Measurements from ENCODE around the gene BACE1.

Gene BACE1

DNA sequence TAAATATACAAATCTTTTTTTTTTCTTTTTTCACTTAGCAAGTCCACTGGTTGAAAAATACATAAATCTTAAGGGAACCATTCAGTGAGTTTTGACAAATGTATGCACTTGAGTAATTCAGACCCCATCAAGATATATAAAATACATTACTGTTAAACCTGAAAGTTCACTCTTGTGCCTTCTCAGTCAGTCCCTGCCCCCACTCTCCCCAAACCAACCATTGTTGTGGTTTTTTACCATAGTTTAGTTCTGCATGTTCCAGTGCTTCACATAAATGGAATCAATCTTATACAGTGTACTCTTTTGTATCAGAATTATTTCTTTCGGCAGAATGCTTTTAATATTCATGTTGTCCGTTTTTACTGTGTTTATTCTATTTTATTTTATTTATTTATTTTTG, 57.5 kb downstream of the BACE1 start:
- no peaks in the 10 kb centered on the region for H3K4me1 ChIP-seq
- no peak overlapping the region for H3K4me3 ChIP-seq
- no peak overlapping the region for H3K9ac ChIP-seq
- H3K27me3 ChIP-seq, result no peaks in the 10 kb centered on the region
- H4K20me1 ChIP-seq, result no peaks in the 10 kb centered on the region
- no peaks in the 10 kb centered on the region for H3K9me3 ChIP-seq
- H3K27ac ChIP-seq, result no peak overlapping the region
- H3K36me3 ChIP-seq, result peaks cover 35% of the 10 kb centered on the region
- TF ChIP-seq Cebpa-rat (IDR thresholded peaks at IDR 0.05), result no peak
- no peak overlapping the region for H3K4me2 ChIP-seq

DNA sequence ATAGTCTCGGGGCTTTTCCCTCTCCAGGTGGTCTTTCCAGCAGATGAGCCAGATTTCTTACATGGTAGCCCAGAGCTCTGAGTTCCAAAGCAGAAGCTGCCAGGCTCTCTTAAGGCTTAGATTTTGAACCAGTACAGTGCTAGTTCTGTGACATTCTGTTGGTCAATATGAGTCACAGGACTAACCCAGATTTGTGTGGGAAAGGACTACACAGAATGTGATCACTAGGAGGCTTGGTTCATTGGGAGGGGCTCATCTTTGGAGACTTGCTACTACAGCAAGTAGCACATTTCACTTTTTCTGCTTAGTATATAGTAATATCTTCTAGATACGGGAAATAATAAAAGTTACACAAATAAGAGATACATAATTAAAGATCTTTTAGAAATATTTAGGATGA, 59.5 kb downstream of the BACE1 start:
- H3K4me1 ChIP-seq, result no peaks in the 10 kb centered on the region
- no peak overlapping the region for H3K27ac ChIP-seq
- peaks cover 35% of the 10 kb centered on the region for H3K36me3 ChIP-seq
- no peaks in the 10 kb centered on the region for H3K9me3 ChIP-seq
- H3K9ac ChIP-seq, result no peak overlapping the region
- H3K4me3 ChIP-seq, result no peak overlapping the region
- TF ChIP-seq Cebpa-rat (IDR thresholded peaks at IDR 0.05), result no peak
- no peaks in the 10 kb centered on the region for H3K27me3 ChIP-seq
- no peaks in the 10 kb centered on the region for H4K20me1 ChIP-seq
- H3K4me2 ChIP-seq, result no peak overlapping the region

DNA sequence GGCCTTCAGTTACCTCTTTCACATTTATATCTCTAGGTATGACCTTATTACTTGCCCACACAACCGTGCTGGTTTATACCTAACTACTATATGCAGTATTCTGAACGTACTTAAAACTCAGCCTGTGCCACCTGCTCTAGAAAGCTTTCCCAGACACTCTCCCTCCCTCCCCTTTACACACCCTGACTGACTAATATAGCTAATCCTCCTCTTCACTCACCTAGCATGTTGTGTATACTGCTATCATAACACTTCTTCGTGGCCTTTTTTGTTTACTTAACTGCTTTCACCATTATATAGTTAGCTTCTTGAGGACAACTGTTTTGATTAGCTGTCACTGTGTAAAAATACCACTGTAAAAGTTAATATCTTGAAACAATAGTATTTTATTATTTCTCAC, 60.1 kb downstream of the BACE1 start:
- Histone ChIP-seq H3K4me3 (no peak overlapping the region), H4K20me1 (no peaks in the 10 kb centered on the region), H3K4me1 (no peaks in the 10 kb centered on the region), H3K9ac (no peak overlapping the region), H3K36me3 (peaks cover 29% of the 10 kb centered on the region), H3K27me3 (no peaks in the 10 kb centered on the region), H3K4me2 (no peak overlapping the region), H3K27ac (no peak overlapping the region), H3K9me3 (no peaks in the 10 kb centered on the region)
- no peak for TF ChIP-seq Cebpa-rat (IDR thresholded peaks at IDR 0.05)

DNA sequence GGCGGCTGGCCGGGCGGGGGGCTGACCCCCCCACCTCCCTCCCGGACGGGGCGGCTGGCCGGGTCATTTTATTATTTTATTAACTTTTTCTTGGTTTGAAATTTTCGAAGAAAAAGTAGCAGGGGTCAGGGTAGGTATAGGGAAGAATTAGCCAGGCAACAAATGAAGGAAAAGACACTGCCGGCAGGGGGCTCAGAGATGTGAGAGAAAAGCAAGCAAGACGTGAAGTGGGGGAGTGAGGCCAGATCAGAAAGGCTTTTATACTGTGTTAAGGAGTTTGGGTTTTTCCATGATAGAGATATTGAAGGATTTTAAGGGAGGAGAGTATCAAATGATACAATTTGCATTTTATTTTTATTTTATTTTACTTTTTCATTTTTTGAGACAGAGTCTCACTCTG, 64.5 kb downstream of the BACE1 start:
- Histone ChIP-seq H3K9me3 (no peaks in the 10 kb centered on the region), H3K4me1 (no peaks in the 10 kb centered on the region), H4K20me1 (no peaks in the 10 kb centered on the region), H3K4me3 (no peak overlapping the region), H3K27ac (no peak overlapping the region), H3K36me3 (peaks cover 61% of the 10 kb centered on the region), H3K27me3 (no peaks in the 10 kb centered on the region), H3K9ac (no peak overlapping the region), H3K4me2 (no peak overlapping the region)
- no peak for TF ChIP-seq Cebpa-rat (IDR thresholded peaks at IDR 0.05)

DNA sequence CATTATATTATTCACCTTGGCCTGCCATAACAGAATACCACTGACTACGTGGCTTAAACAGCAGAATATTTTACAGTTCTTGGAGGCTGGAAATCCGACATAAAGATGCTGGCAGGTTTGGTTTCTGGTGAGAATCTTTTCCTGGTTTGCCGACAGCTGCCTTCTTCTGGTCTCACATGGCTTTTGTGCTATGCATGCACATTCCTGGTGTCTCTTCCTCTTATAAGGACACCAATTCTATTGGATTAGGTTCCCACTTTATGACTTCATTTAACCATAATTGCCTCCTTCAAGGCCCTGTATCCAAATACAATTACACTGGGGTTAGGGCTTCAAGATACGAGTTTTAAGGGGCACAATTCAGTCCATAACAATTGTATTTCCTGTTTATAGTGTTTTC, 66.5 kb downstream of the BACE1 start:
- H3K36me3 ChIP-seq, result peaks cover 80% of the 10 kb centered on the region
- no peak for TF ChIP-seq Cebpa-rat (IDR thresholded peaks at IDR 0.05)

DNA sequence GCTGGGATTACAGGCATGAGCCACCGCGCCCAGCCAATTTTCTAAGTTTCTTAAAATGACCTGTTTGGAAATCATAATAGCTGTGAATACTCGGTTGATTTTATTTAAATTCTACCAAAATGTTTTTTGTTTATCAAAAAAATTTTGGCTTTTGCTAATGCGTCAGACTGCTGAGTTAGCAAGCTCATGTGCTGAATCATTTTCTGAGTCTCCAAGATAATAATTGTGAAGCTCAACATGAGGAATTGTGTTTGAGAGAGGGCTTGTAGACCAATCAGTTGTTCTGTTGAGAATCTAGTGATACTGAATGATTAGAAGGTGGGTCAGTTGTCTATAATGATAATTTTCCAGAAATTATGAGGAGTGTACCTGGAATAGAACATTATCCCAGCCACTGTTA, 67.7 kb downstream of the BACE1 start:
- H3K4me1 ChIP-seq, result no peaks in the 10 kb centered on the region
- H3K36me3 ChIP-seq, result peaks cover 86% of the 10 kb centered on the region
- H3K27me3 ChIP-seq, result no peaks in the 10 kb centered on the region
- no peak overlapping the region for H3K4me3 ChIP-seq
- no peak for TF ChIP-seq Cebpa-rat (IDR thresholded peaks at IDR 0.05)
- H3K27ac ChIP-seq, result no peak overlapping the region
- H3K9ac ChIP-seq, result no peak overlapping the region
- no peaks in the 10 kb centered on the region for H3K9me3 ChIP-seq
- H3K4me2 ChIP-seq, result no peak overlapping the region
- no peaks in the 10 kb centered on the region for H4K20me1 ChIP-seq

More for the DNA sequence above, 66.5 kb downstream of the BACE1 start:
- no peak overlapping the region for H3K4me3 ChIP-seq
- H3K27ac ChIP-seq, result no peak overlapping the region
- H3K4me1 ChIP-seq, result no peaks in the 10 kb centered on the region
- H4K20me1 ChIP-seq, result no peaks in the 10 kb centered on the region
- no peaks in the 10 kb centered on the region for H3K27me3 ChIP-seq
- H3K9ac ChIP-seq, result no peak overlapping the region
- no peaks in the 10 kb centered on the region for H3K9me3 ChIP-seq
- no peak overlapping the region for H3K4me2 ChIP-seq

DNA sequence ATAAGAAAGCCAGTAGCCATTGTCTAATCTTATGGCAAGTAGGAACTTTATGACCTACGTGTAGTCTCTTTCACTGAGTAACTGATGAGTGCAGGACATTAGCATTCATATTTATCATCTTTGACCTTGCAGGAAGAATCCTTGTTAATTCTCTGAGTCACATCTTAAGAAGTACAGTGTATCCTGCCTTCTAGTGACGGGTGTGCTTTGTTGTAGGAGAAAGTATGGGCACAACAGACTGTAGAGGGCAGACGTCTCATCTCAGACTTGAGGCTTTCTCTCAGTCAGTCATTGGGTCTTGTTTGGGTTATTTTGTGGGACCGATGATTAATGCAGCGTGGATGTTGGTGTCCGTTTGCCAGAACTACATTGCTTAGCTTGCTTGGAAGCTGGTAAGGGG, 76.8 kb downstream of the BACE1 start:
- H3K4me2 ChIP-seq, result no peak overlapping the region
- no peak overlapping the region for H3K9ac ChIP-seq
- no peaks in the 10 kb centered on the region for H3K27me3 ChIP-seq
- no peak for TF ChIP-seq Cebpa-rat (IDR thresholded peaks at IDR 0.05)
- H3K4me3 ChIP-seq, result no peak overlapping the region
- peaks cover 71% of the 10 kb centered on the region for H3K36me3 ChIP-seq
- peaks cover 2% of the 10 kb centered on the region for H3K4me1 ChIP-seq
- H3K27ac ChIP-seq, result no peak overlapping the region
- no peaks in the 10 kb centered on the region for H3K9me3 ChIP-seq
- no peaks in the 10 kb centered on the region for H4K20me1 ChIP-seq

DNA sequence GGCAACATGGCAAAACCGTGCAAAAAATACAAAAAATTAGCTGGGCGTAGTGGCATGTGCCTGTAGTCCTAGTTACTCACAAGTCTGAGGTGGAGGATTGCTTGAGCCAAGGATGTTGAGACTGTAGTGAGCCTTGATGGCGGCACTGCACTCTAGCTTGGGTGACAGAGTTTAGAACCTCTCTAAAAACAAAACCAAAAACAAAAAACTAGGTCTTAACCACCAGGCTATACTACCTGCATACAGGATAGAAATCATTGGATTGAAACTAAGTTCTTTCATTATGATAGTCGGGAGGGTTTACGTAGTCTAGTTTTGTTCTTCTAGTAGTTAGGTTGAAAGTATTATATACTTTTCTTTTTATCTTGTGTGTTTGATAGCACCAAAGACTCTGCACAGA, 77.8 kb downstream of the BACE1 start:
- Histone ChIP-seq H3K9me3 (no peaks in the 10 kb centered on the region), H3K27ac (no peak overlapping the region), H3K9ac (no peak overlapping the region), H4K20me1 (no peaks in the 10 kb centered on the region), H3K4me2 (no peak overlapping the region), H3K36me3 (peaks cover 61% of the 10 kb centered on the region), H3K4me3 (no peak overlapping the region), H3K27me3 (no peaks in the 10 kb centered on the region), H3K4me1 (peaks cover 12% of the 10 kb centered on the region)
- no peak for TF ChIP-seq Cebpa-rat (IDR thresholded peaks at IDR 0.05)

All from BLaER1 (cell line).